ENCODE results near the gene SMG1. TPM values are rescaled to one million over a fixed set of nuclear protein-coding genes. Genes with fewer than 3 reads are reported as not detected.
"Not testable (repeated sequence)": the region's sequence is repeated elsewhere in the genome, so short reads cannot be mapped to it uniquely, and the experiment has no call there.

The SMG1 gene
- polyA plus RNA-seq, 2 donors = 9.2 to 15.0 TPM

DNA sequence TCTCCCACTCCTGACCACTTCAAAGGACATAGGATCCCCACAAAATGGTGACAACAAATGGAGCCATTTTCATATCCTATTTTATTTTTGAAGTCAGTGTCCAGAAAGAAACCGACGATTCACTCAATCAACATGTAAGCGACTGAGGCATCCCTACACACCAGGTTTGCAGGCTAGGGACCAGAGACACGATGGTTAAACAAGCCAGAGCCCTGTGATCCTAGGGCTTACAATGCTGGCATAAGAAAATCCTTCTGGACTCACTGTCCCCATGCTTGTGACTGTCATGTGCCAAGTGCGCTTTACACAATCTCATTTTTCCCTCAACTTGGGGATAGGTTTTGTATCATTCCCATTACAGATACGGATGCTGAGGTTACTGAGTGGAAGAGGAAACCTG lies 145.0 kb downstream of the SMG1 start:
- H3K27ac ChIP-seq (ENCODE audit: low read depth in 2 of 2, low read length in 1 of 2); H3K4me1 ChIP-seq (ENCODE audit: control insufficient read depth in 2 of 2, insufficient read depth in 2 of 2, low read length in 1 of 2); H3K9me3 ChIP-seq (ENCODE audit: control insufficient read depth in 2 of 2, insufficient read depth in 1 of 2, low read depth in 1 of 2, low read length in 1 of 2); H3K27me3 ChIP-seq (ENCODE audit: control insufficient read depth in 1 of 2, insufficient read depth in 2 of 2, low read length in 2 of 2); H3K4me3 ChIP-seq (ENCODE audit: low read depth in 1 of 2, low read length in 2 of 2): not testable (repeated sequence)
- WGBS, 2 donors = 80 to 86% methylated on average over 5 to 6 of the region's 6 CpGs
- peaks cover 6 to 22% of the 10 kb centered on the region in 2 donors for H3K36me3 ChIP-seq (ENCODE audit: control insufficient read depth in 2 of 2, insufficient read depth in 2 of 2, low read length in 1 of 2)

DNA sequence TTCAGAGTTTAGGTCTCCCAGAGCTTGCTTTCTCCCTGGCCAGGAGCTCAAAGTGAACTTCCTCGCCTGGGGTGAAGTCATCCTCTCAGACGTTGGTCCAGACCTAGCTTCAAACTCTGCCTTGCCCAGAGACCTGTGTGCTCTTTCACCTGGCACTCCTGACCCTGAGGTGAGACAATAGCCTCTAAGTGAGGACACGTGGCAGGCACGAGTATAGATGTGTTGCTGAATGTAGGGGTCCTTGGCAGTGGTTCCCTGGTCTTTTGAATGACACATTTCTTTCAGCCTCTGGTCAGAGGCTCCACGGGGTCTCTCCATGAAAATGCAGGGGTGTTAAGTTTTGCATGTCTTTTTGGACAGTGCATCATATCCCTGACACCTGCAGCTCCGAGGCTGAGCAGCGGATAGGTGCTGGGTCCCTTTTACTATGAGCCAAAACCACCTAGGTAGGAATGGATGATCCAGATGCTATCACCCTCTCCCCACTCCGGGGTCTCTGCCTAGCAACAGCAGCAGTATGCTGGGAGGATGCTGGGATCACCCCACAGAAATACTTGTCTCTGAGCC lies 145.7 kb downstream of the SMG1 start:
- H3K9me3 ChIP-seq (ENCODE audit: control insufficient read depth in 2 of 2, insufficient read depth in 1 of 2, low read depth in 1 of 2, low read length in 1 of 2); H3K27me3 ChIP-seq (ENCODE audit: control insufficient read depth in 1 of 2, insufficient read depth in 2 of 2, low read length in 2 of 2); H3K4me1 ChIP-seq (ENCODE audit: control insufficient read depth in 2 of 2, insufficient read depth in 2 of 2, low read length in 1 of 2); H3K4me3 ChIP-seq (ENCODE audit: low read depth in 1 of 2, low read length in 2 of 2); H3K27ac ChIP-seq (ENCODE audit: low read depth in 2 of 2, low read length in 1 of 2): not testable (repeated sequence)
- H3K36me3 ChIP-seq (ENCODE audit: control insufficient read depth in 2 of 2, insufficient read depth in 2 of 2, low read length in 1 of 2) = peaks cover 6 to 17% of the 10 kb centered on the region in 2 donors
- 63 to 64% methylated on average over 7 to 8 of the region's 8 CpGs for WGBS, 2 donors

DNA sequence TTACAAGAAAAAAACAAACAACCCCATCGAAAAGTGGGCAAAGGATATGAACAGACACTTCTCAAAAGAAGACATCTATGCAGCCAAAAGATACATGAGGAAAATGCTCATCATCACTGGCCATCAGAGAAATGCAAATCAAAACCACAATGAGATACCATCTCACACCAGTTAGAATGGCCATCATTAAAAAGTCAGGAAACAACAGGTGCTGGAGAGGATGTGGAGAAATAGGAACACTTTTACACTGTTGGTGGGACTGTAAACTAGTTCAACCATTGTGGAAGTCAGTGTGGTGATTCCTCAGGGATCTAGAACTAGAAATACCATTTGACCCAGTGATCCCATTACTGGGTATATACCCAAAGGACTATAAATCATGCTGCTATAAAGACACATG lies 148.5 kb downstream of the SMG1 start:
- not testable (repeated sequence) for H3K27me3 ChIP-seq (ENCODE audit: control insufficient read depth in 1 of 2, insufficient read depth in 2 of 2, low read length in 2 of 2); H3K4me3 ChIP-seq (ENCODE audit: low read depth in 1 of 2, low read length in 2 of 2)

DNA sequence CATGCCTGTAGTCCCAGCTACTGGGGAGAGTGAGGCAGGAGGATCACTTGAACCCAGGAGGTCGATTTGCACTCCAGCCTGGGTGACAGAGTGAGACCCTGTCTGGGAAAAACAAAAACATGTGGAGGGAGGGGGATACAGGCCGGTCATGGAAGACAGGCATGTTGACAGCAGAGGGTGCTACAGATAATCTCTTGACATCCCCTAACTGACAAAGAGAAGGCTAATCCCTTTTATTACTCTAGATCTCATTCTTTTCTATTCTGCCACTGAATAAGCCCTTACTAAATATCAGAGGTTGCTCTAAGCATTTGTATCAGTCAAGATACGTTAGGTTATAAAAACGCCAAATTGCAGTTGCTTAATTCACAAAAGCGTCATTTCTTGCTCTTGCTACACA lies 149.9 kb downstream of the SMG1 start:
- not testable (repeated sequence) for H3K4me3 ChIP-seq (ENCODE audit: low read depth in 1 of 2, low read length in 2 of 2); H3K36me3 ChIP-seq (ENCODE audit: control insufficient read depth in 2 of 2, insufficient read depth in 2 of 2, low read length in 1 of 2); H3K27me3 ChIP-seq (ENCODE audit: control insufficient read depth in 1 of 2, insufficient read depth in 2 of 2, low read length in 2 of 2); H3K27ac ChIP-seq (ENCODE audit: low read depth in 2 of 2, low read length in 1 of 2); H3K9me3 ChIP-seq (ENCODE audit: control insufficient read depth in 2 of 2, insufficient read depth in 1 of 2, low read depth in 1 of 2, low read length in 1 of 2); H3K4me1 ChIP-seq (ENCODE audit: control insufficient read depth in 2 of 2, insufficient read depth in 2 of 2, low read length in 1 of 2)
- 70 to 85% methylated on average over 5 of the region's 5 CpGs for WGBS, 2 donors

More for the DNA sequence above, 148.5 kb downstream of the SMG1 start:
- H3K36me3 ChIP-seq (ENCODE audit: control insufficient read depth in 2 of 2, insufficient read depth in 2 of 2, low read length in 1 of 2); H3K4me1 ChIP-seq (ENCODE audit: control insufficient read depth in 2 of 2, insufficient read depth in 2 of 2, low read length in 1 of 2); H3K27ac ChIP-seq (ENCODE audit: low read depth in 2 of 2, low read length in 1 of 2); H3K9me3 ChIP-seq (ENCODE audit: control insufficient read depth in 2 of 2, insufficient read depth in 1 of 2, low read depth in 1 of 2, low read length in 1 of 2): not testable (repeated sequence)
- 86 to 95% methylated on average over 1 of the region's 1 CpG for WGBS, 2 donors

DNA sequence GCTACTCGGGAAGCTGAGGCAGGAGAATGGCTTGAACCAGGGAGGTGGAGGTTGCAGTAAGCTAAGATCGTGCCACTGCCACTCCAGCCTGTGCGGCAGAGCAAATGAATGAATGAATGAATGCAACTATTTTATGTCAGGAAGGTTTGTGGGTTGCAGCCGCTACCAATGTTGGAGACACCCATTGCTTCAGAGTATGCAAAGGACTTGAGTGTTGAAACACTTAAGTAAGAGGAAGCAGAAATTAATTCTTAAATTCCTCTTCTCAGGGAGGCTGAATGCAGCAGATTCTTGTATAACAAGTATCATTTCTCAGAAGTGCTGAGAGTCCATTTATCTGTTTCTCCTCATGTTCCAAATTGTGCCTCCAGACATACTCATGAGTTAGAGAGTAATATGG lies 151.6 kb downstream of the SMG1 start:
- H3K36me3 ChIP-seq (ENCODE audit: control insufficient read depth in 2 of 2, insufficient read depth in 2 of 2, low read length in 1 of 2); H3K4me1 ChIP-seq (ENCODE audit: control insufficient read depth in 2 of 2, insufficient read depth in 2 of 2, low read length in 1 of 2); H3K27ac ChIP-seq (ENCODE audit: low read depth in 2 of 2, low read length in 1 of 2); H3K27me3 ChIP-seq (ENCODE audit: control insufficient read depth in 1 of 2, insufficient read depth in 2 of 2, low read length in 2 of 2); H3K9me3 ChIP-seq (ENCODE audit: control insufficient read depth in 2 of 2, insufficient read depth in 1 of 2, low read depth in 1 of 2, low read length in 1 of 2); H3K4me3 ChIP-seq (ENCODE audit: low read depth in 1 of 2, low read length in 2 of 2): not testable (repeated sequence)
- WGBS, 2 donors = 92 to 98% methylated on average over 4 of the region's 4 CpGs

DNA sequence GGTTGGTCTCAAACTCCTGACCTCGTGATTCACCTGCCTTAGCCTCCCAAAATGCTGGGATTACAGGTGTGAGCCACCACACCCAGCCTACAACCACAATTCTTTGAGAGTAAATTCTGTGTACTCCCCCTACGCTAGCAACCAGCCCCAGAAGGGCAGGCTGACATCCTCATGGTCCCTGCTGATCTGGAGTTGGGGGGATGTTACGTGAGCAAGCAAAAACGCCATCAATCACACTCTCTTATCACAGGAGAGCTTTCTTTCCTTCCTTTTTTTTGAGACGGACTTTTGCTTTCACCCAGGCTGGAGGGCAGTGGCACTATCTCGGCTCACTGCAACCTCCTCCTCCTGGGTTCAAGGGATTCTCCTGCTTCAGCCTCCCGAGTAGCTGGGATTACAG lies 154.0 kb downstream of the SMG1 start:
- WGBS, 2 donors = 77 to 84% methylated on average over 7 of the region's 7 CpGs
- not testable (repeated sequence) for H3K27ac ChIP-seq (ENCODE audit: low read depth in 2 of 2, low read length in 1 of 2); H3K4me3 ChIP-seq (ENCODE audit: low read depth in 1 of 2, low read length in 2 of 2); H3K36me3 ChIP-seq (ENCODE audit: control insufficient read depth in 2 of 2, insufficient read depth in 2 of 2, low read length in 1 of 2); H3K4me1 ChIP-seq (ENCODE audit: control insufficient read depth in 2 of 2, insufficient read depth in 2 of 2, low read length in 1 of 2); H3K27me3 ChIP-seq (ENCODE audit: control insufficient read depth in 1 of 2, insufficient read depth in 2 of 2, low read length in 2 of 2); H3K9me3 ChIP-seq (ENCODE audit: control insufficient read depth in 2 of 2, insufficient read depth in 1 of 2, low read depth in 1 of 2, low read length in 1 of 2)

DNA sequence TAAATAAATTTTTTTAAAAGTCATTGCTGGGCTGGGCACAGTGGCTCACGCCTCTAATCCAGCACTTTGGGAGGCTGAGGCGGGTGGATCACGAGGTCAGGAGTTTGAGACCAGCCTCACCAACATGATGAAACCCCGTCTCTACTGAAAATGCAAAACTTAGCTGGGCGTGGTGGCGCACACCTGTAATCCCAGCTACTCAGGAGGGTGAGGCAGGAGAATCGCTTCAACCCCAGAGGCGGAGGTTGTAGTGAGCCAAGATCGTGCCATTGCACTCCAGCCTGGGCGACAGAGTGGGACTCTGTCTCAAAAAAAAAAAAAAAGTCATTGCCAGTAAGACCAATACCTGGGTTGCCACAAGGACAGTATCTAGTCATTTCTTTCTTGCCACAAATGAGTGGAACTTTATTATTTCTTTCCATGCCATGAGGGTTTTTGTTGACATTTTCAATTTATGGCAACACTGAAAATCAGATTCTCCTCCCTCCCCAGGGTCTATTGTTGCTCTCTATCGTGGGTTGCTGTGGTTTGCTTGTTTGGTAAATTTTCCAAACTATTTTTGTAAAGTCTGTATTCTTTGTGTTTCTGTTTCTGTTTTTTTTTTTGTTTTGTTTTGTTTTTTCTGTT lies 155.8 kb downstream of the SMG1 start:
- WGBS, 2 donors = 82 to 92% methylated on average over 11 of the region's 11 CpGs
- H3K27ac ChIP-seq (ENCODE audit: low read depth in 2 of 2, low read length in 1 of 2); H3K4me1 ChIP-seq (ENCODE audit: control insufficient read depth in 2 of 2, insufficient read depth in 2 of 2, low read length in 1 of 2); H3K36me3 ChIP-seq (ENCODE audit: control insufficient read depth in 2 of 2, insufficient read depth in 2 of 2, low read length in 1 of 2); H3K27me3 ChIP-seq (ENCODE audit: control insufficient read depth in 1 of 2, insufficient read depth in 2 of 2, low read length in 2 of 2); H3K9me3 ChIP-seq (ENCODE audit: control insufficient read depth in 2 of 2, insufficient read depth in 1 of 2, low read depth in 1 of 2, low read length in 1 of 2); H3K4me3 ChIP-seq (ENCODE audit: low read depth in 1 of 2, low read length in 2 of 2): not testable (repeated sequence)

DNA sequence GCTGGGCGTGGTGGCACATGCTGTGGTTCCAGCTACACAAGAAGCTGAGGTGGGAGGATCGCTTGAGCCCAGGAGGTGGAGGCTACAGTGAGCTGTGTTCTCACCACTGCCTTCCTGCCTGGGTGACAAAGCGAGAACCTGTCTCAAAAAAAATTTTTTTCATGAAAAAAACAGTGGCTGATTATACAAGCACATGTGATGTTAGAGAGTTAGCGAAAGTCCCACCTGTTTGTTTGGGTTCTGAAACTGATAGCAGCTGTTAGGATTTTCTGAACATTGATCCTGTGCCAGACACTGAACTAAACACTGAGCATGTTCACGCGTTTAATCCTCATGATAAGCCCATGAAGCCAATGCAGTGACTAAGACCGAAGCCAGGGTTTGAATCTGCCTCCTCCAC lies 159.0 kb downstream of the SMG1 start:
- not testable (repeated sequence) for H3K27ac ChIP-seq (ENCODE audit: low read depth in 2 of 2, low read length in 1 of 2); H3K36me3 ChIP-seq (ENCODE audit: control insufficient read depth in 2 of 2, insufficient read depth in 2 of 2, low read length in 1 of 2); H3K4me1 ChIP-seq (ENCODE audit: control insufficient read depth in 2 of 2, insufficient read depth in 2 of 2, low read length in 1 of 2); H3K4me3 ChIP-seq (ENCODE audit: low read depth in 1 of 2, low read length in 2 of 2); H3K9me3 ChIP-seq (ENCODE audit: control insufficient read depth in 2 of 2, insufficient read depth in 1 of 2, low read depth in 1 of 2, low read length in 1 of 2); H3K27me3 ChIP-seq (ENCODE audit: control insufficient read depth in 1 of 2, insufficient read depth in 2 of 2, low read length in 2 of 2)
- WGBS, 2 donors = 59 to 72% methylated on average over 6 of the region's 7 CpGs

DNA sequence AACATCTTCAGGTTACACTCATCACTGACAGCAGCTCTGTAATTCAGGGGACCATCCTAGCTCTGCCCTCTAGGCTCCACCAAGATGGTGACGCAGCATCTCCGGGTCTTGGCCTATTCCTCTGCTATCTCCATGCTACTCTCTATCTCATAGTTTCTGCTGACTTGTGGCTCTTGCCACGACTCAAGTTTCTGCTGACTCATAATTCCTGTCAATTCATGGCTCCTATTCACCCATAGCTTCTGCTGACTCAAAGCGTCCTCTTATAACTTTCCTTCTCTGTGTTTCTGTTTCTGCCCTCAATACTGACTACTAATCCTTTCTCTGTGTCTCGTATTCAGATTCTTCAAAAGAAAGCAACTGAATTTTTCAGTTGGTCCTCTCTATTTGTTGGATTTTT lies 163.5 kb downstream of the SMG1 start:
- H3K4me3 ChIP-seq (ENCODE audit: low read depth in 1 of 2, low read length in 2 of 2); H3K36me3 ChIP-seq (ENCODE audit: control insufficient read depth in 2 of 2, insufficient read depth in 2 of 2, low read length in 1 of 2): not testable (repeated sequence)

DNA sequence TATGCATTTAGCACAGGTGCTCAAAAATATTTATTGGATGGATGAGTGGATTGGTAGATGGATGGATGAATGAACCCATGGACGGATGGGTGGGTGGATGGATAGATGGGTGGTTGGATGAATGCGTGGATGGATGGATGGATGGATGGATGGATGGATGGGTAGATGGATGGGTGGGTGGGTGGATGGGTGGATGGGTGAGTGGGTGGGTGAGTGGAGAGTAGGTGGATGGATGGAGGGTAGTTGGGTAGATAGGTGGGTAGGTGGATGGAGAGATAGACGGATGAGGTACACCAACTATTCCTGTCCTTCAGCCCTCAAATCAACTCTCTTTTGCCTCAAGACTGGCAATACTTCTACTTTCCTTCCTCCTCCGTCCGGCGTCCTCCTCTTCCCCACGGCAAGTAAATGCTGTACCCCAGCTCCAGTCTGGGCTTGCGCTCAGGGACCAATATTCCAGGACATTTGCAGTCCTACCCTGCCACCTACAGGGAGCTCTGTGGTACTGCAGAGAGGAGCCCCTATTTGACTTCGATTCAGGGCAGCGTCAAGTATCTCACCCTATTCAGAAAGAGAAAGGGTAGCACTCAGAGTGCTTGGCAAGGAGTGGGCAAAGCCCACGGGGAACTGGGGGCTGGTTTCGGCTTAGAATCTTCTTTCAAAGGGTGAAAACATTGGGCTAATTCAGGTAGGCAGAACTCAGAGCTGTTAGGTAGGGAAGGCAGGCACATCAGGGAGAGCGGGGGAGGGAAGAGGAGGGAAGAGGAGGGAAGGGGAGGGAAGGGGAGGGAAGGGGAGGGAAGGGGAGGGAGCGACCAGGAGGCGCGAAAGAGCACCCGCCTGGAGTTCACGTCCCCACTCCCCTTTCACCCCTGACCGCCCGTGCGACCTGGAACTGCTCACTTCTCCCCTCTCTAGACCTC lies 166.3 kb downstream of the SMG1 start:
- H3K27ac ChIP-seq (ENCODE audit: low read depth in 2 of 2, low read length in 1 of 2); H3K4me1 ChIP-seq (ENCODE audit: control insufficient read depth in 2 of 2, insufficient read depth in 2 of 2, low read length in 1 of 2); H3K9me3 ChIP-seq (ENCODE audit: control insufficient read depth in 2 of 2, insufficient read depth in 1 of 2, low read depth in 1 of 2, low read length in 1 of 2); H3K36me3 ChIP-seq (ENCODE audit: control insufficient read depth in 2 of 2, insufficient read depth in 2 of 2, low read length in 1 of 2); H3K27me3 ChIP-seq (ENCODE audit: control insufficient read depth in 1 of 2, insufficient read depth in 2 of 2, low read length in 2 of 2); H3K4me3 ChIP-seq (ENCODE audit: low read depth in 1 of 2, low read length in 2 of 2): not testable (repeated sequence)
- WGBS, 2 donors = 27 to 34% methylated on average over 10 to 19 of the region's 21 CpGs

More for the DNA sequence above, 163.5 kb downstream of the SMG1 start:
- H3K27me3 ChIP-seq (ENCODE audit: control insufficient read depth in 1 of 2, insufficient read depth in 2 of 2, low read length in 2 of 2); H3K9me3 ChIP-seq (ENCODE audit: control insufficient read depth in 2 of 2, insufficient read depth in 1 of 2, low read depth in 1 of 2, low read length in 1 of 2); H3K27ac ChIP-seq (ENCODE audit: low read depth in 2 of 2, low read length in 1 of 2); H3K4me1 ChIP-seq (ENCODE audit: control insufficient read depth in 2 of 2, insufficient read depth in 2 of 2, low read length in 1 of 2): not testable (repeated sequence)
- 27 to 36% methylated on average over 3 of the region's 5 CpGs for WGBS, 2 donors
